ENCODE results near the gene ARFRP1.

GRCh38 chr20:63668351-63668750 is 39.4 kb downstream of the ARFRP1 start:
- TF ChIP-seq CTCF (conservative IDR thresholded peaks at IDR 0.05; ENCODE audit: low read depth in 2 of 2) (no peak), EZH2 (IDR thresholded peaks at IDR 0.05; ENCODE audit: low read depth, unreplicated experiment) (no peak), CREB1 (CRISPR knock-in tag; IDR thresholded peaks at IDR 0.05; ENCODE audit: low read depth) (no peak), POLR2AphosphoS5 (IDR thresholded peaks at IDR 0.05; ENCODE audit: low read depth) (no peak)
